K562 (cell line): Measurements from ENCODE around the gene DNASE1L1. TPM values are rescaled to one million over a fixed set of nuclear protein-coding genes. Genes with fewer than 3 reads are reported as not detected.
A peak's percentile ranks its signal among the peaks of the same experiment; 100 is the strongest.

ENCODE experiments used
- ARNT ChIP-seq, 2 experiments: fragments of 450-650 bp; IDR thresholded peaks; 2 replicates each; pipeline ENCODE4 v1.6.1; 2016; ENCODE audit warnings: mild to moderate bottlenecking in 1 of 2
- CTBP1 ChIP-seq: fragments of 450-650 bp; IDR thresholded peaks from 2 replicates; pipeline ENCODE4 v1.6.1; 2016; ENCODE audit warnings: borderline replicate concordance
- ILK ChIP-seq: fragments of 450-650 bp; IDR thresholded peaks from 2 replicates; pipeline ENCODE4 v1.6.1; 2016; ENCODE audit warnings: missing genetic modification characterization, low read depth, mild to moderate bottlenecking, missing compliant biosample characterization, moderate library complexity, borderline replicate concordance
- JUNB ChIP-seq: fragments of 450-650 bp; formaldehyde crosslinking; conservative IDR thresholded peaks from 2 replicates; pipeline ENCODE4 v1.4.0; 2020; ENCODE audit warnings: mild to moderate bottlenecking
- KLF13 ChIP-seq: fragments of 450-650 bp; IDR thresholded peaks from 2 replicates; pipeline ENCODE4 v1.6.1; 2016; ENCODE audit warnings: missing genetic modification characterization, low read depth, mild to moderate bottlenecking, missing compliant biosample characterization, moderate library complexity, borderline replicate concordance
- NFRKB ChIP-seq: fragments of 450-650 bp; IDR thresholded peaks from 2 replicates; pipeline ENCODE4 v1.6.1; 2016; ENCODE audit warnings: low read depth
- POLR2A ChIP-seq: fragments of 450-650 bp; conservative IDR thresholded peaks from 2 replicates; pipeline ENCODE4 v1.6.1; 2016
- RAD51 ChIP-seq: fragments of 450-650 bp; IDR thresholded peaks from 2 replicates; pipeline ENCODE4 v1.7.1; 2016; ENCODE audit warnings: low read depth, mild to moderate bottlenecking, borderline replicate concordance
- RB1 ChIP-seq: fragments of 450-650 bp; IDR thresholded peaks from 2 replicates; pipeline ENCODE4 v1.6.1; 2017; ENCODE audit warnings: low read depth, mild to moderate bottlenecking
- RHOXF2B ChIP-seq: fragments of 250-450 bp; sonication (Bioruptor Pico); conservative IDR thresholded peaks from 2 replicates; pipeline ENCODE4 v1.5.1; 2021
- SREBF1 ChIP-seq: fragments of 150-350 bp; IDR thresholded peaks from 2 replicates; pipeline ENCODE4 v1.6.1; 2014; ENCODE audit warnings: antibody characterized with exemption, low read depth, low read length, borderline replicate concordance
- polyA plus RNA-seq, 8 experiments: library from polyadenylated mRNA; depleted of rRNA in 4 of 8; stranded (reverse) in 5 of 8; unstranded in 3 of 8; fragments of >200 nt; fragmentation: Nextera tagmentation in 2 of 8; fragmentation: Illumina TruSeq in 1 of 8; extraction: Ambion mirVana in 2 of 8; extraction: Trizol in 1 of 8; gene quantifications; 2 replicates each; pipeline versions ENCODE4 v1.2.1 to v1.2.3, GENCODE V29; 2011 to 2014; ENCODE audit warnings: inconsistent platforms in 1 of 8, missing spikeins in 1 of 8
- total RNA-seq, 7 experiments: library from RNA; depleted of rRNA in 6 of 7; stranded (reverse); fragments of >200 nt in 6 of 7; fragmentation: Illumina TruSeq in 2 of 7; extraction: Trizol in 2 of 7; gene quantifications; 2 replicates each; pipeline versions ENCODE4 v1.2.1 to v1.2.3, GENCODE V29; 2011 to 2021; ENCODE audit warnings: low replicate concordance in 1 of 7
- TF ChIP-seq, protein P1 (sequence below): fragments of 450-650 bp; IDR thresholded peaks from 2 replicates; pipeline ENCODE4 v1.6.1; 2016; ENCODE audit warnings: mild to moderate bottlenecking, moderate library complexity
- TF ChIP-seq, protein P2 (sequence below): IDR thresholded peaks from 2 replicates; pipeline ENCODE4 v1.6.1; 2011; ENCODE audit not compliant: insufficient read length; ENCODE audit errors: extremely low read depth

Gene DNASE1L1
- total and polyA plus RNA-seq, 9 of the 15 experiments (the other 6 are each of a cell fraction or from before 2014, with no cell fraction given), result 0.73 to 12.6 (median 7.9) TPM

DNA sequence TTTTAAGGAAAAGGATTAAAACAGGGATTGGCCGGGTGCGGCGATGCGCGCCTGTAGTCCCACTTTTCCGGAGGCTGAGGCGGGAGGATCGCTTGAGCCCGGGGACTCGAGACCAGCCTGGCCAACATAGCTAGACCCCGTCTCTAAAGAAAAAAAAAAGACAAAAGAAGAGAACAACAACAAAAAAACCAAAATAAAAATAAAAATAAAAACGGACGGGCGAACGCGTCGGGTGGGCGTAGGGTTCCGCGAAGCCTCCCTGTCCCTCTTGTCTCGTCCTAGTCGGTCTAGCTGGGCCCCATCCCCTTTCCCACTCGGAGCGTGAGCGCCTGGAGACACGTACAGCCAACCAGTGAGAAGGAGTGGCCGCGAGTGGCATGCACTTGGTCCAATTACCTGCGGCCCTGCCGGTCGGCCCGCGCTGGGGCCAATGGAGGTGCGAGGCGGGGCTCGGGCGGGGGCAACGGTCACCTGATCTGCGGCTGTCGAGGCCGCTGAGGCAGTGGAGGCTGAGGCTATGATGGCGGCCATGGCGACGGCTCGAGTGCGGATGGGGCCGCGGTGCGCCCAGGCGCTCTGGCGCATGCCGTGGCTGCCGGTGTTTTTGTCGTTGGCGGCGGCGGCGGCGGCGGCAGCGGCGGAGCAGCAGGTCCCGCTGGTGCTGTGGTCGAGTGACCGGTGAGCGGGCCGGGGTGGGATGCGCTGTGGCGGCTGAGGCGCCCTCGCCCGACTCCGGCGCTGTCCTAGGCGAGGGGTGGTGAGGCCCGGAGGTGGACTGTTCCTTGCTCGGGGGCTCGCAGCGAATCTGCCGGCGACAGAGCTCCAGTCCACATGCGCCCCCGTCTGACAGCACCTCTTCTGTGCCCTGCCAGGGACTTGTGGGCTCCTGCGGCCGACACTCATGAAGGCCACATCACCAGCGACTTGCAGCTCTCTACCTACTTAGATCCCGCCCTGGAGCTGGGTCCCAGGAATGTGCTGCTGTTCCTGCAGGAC lies 19.4 kb upstream of the DNASE1L1 start, which contains the start of gene ATP6AP1 (continued):
- TF ChIP-seq, protein P1, sequence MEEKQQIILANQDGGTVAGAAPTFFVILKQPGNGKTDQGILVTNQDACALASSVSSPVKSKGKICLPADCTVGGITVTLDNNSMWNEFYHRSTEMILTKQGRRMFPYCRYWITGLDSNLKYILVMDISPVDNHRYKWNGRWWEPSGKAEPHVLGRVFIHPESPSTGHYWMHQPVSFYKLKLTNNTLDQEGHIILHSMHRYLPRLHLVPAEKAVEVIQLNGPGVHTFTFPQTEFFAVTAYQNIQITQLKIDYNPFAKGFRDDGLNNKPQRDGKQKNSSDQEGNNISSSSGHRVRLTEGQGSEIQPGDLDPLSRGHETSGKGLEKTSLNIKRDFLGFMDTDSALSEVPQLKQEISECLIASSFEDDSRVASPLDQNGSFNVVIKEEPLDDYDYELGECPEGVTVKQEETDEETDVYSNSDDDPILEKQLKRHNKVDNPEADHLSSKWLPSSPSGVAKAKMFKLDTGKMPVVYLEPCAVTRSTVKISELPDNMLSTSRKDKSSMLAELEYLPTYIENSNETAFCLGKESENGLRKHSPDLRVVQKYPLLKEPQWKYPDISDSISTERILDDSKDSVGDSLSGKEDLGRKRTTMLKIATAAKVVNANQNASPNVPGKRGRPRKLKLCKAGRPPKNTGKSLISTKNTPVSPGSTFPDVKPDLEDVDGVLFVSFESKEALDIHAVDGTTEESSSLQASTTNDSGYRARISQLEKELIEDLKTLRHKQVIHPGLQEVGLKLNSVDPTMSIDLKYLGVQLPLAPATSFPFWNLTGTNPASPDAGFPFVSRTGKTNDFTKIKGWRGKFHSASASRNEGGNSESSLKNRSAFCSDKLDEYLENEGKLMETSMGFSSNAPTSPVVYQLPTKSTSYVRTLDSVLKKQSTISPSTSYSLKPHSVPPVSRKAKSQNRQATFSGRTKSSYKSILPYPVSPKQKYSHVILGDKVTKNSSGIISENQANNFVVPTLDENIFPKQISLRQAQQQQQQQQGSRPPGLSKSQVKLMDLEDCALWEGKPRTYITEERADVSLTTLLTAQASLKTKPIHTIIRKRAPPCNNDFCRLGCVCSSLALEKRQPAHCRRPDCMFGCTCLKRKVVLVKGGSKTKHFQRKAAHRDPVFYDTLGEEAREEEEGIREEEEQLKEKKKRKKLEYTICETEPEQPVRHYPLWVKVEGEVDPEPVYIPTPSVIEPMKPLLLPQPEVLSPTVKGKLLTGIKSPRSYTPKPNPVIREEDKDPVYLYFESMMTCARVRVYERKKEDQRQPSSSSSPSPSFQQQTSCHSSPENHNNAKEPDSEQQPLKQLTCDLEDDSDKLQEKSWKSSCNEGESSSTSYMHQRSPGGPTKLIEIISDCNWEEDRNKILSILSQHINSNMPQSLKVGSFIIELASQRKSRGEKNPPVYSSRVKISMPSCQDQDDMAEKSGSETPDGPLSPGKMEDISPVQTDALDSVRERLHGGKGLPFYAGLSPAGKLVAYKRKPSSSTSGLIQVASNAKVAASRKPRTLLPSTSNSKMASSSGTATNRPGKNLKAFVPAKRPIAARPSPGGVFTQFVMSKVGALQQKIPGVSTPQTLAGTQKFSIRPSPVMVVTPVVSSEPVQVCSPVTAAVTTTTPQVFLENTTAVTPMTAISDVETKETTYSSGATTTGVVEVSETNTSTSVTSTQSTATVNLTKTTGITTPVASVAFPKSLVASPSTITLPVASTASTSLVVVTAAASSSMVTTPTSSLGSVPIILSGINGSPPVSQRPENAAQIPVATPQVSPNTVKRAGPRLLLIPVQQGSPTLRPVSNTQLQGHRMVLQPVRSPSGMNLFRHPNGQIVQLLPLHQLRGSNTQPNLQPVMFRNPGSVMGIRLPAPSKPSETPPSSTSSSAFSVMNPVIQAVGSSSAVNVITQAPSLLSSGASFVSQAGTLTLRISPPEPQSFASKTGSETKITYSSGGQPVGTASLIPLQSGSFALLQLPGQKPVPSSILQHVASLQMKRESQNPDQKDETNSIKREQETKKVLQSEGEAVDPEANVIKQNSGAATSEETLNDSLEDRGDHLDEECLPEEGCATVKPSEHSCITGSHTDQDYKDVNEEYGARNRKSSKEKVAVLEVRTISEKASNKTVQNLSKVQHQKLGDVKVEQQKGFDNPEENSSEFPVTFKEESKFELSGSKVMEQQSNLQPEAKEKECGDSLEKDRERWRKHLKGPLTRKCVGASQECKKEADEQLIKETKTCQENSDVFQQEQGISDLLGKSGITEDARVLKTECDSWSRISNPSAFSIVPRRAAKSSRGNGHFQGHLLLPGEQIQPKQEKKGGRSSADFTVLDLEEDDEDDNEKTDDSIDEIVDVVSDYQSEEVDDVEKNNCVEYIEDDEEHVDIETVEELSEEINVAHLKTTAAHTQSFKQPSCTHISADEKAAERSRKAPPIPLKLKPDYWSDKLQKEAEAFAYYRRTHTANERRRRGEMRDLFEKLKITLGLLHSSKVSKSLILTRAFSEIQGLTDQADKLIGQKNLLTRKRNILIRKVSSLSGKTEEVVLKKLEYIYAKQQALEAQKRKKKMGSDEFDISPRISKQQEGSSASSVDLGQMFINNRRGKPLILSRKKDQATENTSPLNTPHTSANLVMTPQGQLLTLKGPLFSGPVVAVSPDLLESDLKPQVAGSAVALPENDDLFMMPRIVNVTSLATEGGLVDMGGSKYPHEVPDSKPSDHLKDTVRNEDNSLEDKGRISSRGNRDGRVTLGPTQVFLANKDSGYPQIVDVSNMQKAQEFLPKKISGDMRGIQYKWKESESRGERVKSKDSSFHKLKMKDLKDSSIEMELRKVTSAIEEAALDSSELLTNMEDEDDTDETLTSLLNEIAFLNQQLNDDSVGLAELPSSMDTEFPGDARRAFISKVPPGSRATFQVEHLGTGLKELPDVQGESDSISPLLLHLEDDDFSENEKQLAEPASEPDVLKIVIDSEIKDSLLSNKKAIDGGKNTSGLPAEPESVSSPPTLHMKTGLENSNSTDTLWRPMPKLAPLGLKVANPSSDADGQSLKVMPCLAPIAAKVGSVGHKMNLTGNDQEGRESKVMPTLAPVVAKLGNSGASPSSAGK, result peak; percentile 66
- TF ChIP-seq JUNB (CRISPR knock-in tag), result no peak
- peak; percentile 69 for TF ChIP-seq POLR2A
- TF ChIP-seq NFRKB, result peak; percentile 68; the same call in 1 of the 2 replicates
- TF ChIP-seq ARNT (IDR thresholded peaks at IDR 0.05), result 0 out of 4 replicates have a peak, but pooled peaks of 1 of the 2 experiments have one; percentile 52
- peak; percentile 40; the same call in 1 of the 2 replicates for TF ChIP-seq CTBP1
- TF ChIP-seq RAD51, result peak; percentile 90
- TF ChIP-seq RHOXF2B, result no peak
- TF ChIP-seq SREBF1, result peak; percentile 84
- no peak for TF ChIP-seq ILK
- TF ChIP-seq, protein P2, sequence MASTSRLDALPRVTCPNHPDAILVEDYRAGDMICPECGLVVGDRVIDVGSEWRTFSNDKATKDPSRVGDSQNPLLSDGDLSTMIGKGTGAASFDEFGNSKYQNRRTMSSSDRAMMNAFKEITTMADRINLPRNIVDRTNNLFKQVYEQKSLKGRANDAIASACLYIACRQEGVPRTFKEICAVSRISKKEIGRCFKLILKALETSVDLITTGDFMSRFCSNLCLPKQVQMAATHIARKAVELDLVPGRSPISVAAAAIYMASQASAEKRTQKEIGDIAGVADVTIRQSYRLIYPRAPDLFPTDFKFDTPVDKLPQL, result no peak
- peak; percentile 55; the same call in 1 of the 2 replicates for TF ChIP-seq RB1
- TF ChIP-seq KLF13 (tag), result no peak
